Activated CD8-positive, alpha-beta memory T cell treated with anti-CD3 and anti-CD28 coated beads, Interleukin-2, amount 50 U/mL, for 48 hours (primary cell): Measurements from ENCODE around the gene DCD.

Source experiments
- DNase-seq: peaks from one replicate; pipeline ENCODE4 v3.0.0-alpha.2; 2020

The DCD gene

DNA sequence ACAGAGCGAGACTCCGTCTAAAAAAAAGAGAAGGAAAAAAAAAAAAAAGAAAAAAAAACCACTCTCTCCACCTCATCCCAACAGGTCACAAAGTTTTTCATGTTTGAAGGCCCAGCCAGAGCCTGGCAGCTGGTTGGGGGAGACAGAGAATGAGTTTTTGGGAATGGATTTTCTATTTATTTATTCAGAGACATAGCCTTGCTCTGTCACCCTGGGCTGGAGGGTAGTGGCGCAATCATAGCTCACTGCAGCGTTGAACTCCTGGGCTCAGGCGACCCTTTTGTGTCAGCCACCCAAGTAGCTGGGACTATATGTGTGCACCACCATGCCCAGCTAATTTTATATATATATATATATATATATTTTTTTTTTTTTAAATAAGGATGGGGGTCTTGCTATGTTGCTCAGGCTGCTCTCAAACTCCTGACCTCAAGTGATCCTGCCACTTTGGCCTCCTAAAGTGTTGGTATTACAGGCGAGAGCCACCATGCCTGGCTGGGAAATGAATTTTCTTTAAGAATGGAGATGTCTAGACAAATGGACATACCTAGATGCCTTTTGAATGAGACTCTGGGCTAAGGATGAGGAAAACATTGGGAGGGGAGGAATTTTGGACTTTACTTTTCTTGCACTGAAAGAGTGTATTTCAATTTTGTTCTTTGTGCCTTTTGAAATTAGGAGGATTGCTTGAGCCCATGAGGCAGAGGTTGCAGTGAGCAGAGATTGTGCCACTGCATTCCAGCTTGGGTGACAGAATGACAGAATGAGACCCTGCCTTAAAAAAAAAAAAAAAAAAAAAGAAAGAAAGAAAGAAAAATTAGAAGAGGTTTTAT, 42.8 kb downstream of the DCD start:
- peak; percentile 15 for DNase-seq

DNA sequence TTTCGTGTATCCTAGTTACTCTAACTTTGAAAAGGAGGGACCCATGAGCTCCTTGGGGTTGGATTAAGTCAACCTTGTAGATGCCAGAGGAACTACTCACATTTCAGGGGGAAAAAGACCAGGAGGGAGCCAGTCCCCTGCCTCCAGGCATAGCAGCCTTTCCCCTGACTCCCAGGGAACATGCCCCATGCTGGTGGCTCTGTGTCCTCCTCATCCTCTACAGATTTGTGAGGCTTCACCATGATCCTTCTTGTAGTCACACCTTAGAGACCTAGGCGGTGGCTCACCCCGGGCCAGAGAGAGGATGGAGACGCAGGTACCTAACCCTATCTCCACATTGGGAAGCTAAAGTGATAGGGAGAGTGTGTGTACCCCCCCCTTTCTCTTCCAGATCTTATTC, 43.7 kb downstream of the DCD start:
- peak; percentile 32 for DNase-seq

DNA sequence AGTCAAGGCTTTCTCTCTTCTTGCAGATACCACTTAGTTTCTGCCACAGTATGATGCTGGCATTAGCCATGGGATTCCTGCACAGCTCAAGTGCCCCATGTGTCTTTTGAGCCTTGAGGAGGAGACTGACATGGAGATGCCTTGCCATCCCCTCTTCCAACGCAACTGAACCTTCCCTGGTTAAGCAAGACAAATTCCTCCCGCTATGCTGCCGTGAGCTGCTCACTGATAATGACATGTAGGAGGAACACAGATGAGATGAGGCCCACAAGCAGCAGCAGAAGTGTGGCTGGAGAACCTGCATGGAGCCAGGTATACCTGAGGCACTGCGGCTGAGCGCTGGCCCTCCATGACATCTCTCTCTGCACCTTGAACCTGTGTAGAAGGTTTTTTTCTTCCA, 44.3 kb downstream of the DCD start:
- peak; percentile 20 for DNase-seq

GRCh38 chr12:54603173-54603814, 44.9 kb downstream of the DCD start:
- peak; percentile 70 for DNase-seq

DNA sequence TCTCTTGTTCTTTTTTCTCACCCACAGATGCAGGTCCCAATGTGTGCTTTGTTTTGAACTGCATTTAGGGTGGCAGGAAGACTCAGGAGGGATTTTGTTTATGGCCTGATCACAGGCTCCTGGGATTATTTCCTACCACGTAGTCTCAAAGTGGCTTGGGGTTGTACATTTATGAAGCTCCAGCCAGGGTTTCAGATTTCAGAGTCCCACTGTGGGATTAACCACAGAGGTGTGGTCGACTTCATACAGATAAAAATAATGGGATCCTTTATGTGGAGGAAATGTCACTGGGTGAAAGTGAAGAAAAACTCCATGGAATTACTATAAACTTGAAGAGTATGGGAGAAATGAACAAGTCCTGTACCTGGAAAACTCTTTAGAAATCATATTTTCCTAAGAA, 45.5 kb downstream of the DCD start:
- no peak for DNase-seq

DNA sequence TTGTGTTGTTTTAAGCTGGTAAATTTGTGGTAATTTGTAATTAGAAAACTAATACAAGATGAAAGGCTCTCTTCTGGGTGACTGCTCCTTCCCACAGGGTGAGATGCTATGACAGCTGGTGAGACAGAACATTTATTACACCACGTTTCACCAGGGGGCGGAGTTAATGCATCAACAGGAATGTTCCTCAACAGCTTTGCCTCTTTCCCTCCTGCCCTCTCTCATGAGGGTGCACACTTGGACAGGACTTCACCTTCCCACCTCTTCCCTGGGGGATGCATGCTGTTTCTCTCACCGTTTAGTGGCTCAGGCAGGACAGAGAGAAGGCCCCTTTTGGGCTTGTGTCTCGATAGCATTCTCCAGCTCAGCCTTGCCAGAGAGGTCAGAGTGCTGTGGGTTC, 46.3 kb downstream of the DCD start:
- DNase-seq = no peak

GRCh38 chr12:54598970-54599369, 49.2 kb downstream of the DCD start:
- no peak for DNase-seq

DNA sequence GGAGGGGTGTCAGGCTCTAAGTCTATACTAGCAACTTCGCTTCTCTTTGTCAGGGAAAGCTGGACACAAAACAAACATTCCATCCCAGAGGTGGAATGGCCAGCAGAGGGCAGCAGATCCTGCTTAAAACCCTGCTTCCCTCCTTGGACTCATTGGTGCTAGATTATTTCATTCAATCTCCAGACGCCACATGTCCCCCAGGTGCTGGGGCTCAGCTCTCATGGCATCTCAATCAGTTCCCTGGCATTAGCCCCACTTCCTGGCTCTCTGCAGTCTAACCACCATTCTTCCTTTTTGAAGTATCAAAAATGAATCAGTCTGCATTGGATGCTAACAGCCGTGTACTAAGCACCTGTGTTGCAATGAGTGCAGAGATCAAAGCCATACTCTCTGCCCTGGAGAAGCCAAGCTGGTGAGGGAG, 51.6 kb downstream of the DCD start:
- DNase-seq = peak; percentile 81

- no peak for DNase-seq
These were observed 52.7 kb downstream of the DCD start for GRCh38 chr12:54595471-54595870.
